ENCODE data around the gene BEGAIN. TPM values are rescaled to one million over a fixed set of nuclear protein-coding genes. Genes with fewer than 3 reads are reported as not detected.

BEGAIN gene
- total and polyA plus RNA-seq, 2 of the 8 experiments (the other 6 are each of a cell fraction or from before 2014, with no cell fraction given): 2.9 to 3.0 TPM

DNA sequence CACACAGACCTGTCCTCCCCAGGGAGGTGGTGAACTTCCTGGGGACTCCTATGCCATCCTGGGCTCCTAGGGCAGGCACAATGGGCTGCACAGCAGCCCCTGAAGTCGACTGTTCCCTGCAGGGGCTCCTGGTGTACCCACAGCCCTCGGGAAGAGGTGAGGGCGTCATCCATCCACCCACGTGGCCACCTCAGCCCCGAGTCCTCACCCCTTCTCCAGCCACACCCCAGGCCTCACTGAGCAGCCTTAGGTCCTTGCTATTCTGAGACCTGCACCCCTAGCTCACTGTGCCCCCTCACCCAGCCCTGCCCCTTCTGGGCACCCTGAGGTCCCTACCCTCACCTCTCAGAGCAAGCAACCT lies 38.9 kb downstream of the BEGAIN start (continued):
- TF ChIP-seq, protein P1, sequence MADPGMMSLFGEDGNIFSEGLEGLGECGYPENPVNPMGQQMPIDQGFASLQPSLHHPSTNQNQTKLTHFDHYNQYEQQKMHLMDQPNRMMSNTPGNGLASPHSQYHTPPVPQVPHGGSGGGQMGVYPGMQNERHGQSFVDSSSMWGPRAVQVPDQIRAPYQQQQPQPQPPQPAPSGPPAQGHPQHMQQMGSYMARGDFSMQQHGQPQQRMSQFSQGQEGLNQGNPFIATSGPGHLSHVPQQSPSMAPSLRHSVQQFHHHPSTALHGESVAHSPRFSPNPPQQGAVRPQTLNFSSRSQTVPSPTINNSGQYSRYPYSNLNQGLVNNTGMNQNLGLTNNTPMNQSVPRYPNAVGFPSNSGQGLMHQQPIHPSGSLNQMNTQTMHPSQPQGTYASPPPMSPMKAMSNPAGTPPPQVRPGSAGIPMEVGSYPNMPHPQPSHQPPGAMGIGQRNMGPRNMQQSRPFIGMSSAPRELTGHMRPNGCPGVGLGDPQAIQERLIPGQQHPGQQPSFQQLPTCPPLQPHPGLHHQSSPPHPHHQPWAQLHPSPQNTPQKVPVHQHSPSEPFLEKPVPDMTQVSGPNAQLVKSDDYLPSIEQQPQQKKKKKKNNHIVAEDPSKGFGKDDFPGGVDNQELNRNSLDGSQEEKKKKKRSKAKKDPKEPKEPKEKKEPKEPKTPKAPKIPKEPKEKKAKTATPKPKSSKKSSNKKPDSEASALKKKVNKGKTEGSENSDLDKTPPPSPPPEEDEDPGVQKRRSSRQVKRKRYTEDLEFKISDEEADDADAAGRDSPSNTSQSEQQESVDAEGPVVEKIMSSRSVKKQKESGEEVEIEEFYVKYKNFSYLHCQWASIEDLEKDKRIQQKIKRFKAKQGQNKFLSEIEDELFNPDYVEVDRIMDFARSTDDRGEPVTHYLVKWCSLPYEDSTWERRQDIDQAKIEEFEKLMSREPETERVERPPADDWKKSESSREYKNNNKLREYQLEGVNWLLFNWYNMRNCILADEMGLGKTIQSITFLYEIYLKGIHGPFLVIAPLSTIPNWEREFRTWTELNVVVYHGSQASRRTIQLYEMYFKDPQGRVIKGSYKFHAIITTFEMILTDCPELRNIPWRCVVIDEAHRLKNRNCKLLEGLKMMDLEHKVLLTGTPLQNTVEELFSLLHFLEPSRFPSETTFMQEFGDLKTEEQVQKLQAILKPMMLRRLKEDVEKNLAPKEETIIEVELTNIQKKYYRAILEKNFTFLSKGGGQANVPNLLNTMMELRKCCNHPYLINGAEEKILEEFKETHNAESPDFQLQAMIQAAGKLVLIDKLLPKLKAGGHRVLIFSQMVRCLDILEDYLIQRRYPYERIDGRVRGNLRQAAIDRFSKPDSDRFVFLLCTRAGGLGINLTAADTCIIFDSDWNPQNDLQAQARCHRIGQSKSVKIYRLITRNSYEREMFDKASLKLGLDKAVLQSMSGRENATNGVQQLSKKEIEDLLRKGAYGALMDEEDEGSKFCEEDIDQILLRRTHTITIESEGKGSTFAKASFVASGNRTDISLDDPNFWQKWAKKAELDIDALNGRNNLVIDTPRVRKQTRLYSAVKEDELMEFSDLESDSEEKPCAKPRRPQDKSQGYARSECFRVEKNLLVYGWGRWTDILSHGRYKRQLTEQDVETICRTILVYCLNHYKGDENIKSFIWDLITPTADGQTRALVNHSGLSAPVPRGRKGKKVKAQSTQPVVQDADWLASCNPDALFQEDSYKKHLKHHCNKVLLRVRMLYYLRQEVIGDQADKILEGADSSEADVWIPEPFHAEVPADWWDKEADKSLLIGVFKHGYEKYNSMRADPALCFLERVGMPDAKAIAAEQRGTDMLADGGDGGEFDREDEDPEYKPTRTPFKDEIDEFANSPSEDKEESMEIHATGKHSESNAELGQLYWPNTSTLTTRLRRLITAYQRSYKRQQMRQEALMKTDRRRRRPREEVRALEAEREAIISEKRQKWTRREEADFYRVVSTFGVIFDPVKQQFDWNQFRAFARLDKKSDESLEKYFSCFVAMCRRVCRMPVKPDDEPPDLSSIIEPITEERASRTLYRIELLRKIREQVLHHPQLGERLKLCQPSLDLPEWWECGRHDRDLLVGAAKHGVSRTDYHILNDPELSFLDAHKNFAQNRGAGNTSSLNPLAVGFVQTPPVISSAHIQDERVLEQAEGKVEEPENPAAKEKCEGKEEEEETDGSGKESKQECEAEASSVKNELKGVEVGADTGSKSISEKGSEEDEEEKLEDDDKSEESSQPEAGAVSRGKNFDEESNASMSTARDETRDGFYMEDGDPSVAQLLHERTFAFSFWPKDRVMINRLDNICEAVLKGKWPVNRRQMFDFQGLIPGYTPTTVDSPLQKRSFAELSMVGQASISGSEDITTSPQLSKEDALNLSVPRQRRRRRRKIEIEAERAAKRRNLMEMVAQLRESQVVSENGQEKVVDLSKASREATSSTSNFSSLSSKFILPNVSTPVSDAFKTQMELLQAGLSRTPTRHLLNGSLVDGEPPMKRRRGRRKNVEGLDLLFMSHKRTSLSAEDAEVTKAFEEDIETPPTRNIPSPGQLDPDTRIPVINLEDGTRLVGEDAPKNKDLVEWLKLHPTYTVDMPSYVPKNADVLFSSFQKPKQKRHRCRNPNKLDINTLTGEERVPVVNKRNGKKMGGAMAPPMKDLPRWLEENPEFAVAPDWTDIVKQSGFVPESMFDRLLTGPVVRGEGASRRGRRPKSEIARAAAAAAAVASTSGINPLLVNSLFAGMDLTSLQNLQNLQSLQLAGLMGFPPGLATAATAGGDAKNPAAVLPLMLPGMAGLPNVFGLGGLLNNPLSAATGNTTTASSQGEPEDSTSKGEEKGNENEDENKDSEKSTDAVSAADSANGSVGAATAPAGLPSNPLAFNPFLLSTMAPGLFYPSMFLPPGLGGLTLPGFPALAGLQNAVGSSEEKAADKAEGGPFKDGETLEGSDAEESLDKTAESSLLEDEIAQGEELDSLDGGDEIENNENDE (IDR thresholded peaks at IDR 0.05; ENCODE audit: insufficient replicate concordance, low read length): no peak
- TF ChIP-seq CHD2 (IDR thresholded peaks at IDR 0.05; ENCODE audit: low read length) (no peak), BCL11A (IDR thresholded peaks at IDR 0.05; ENCODE audit: low read depth in 2 of 2, low read length in 2 of 2) (no peak), JUND (IDR thresholded peaks at IDR 0.05; ENCODE audit: low read length) (no peak), SP4 (IDR thresholded peaks at IDR 0.05; ENCODE audit: low read length) (no peak), EGR1 (IDR thresholded peaks at IDR 0.05; ENCODE audit: borderline replicate concordance, low read depth, low read length) (no peak)

Data from H1 (cell line).